ENCODE results near the gene KCNE3. TPM values are rescaled to one million over a fixed set of nuclear protein-coding genes. Genes with fewer than 3 reads are reported as not detected.
"Not testable (repeated sequence)": the region's sequence is repeated elsewhere in the genome, so short reads cannot be mapped to it uniquely, and the experiment has no call there.

The KCNE3 gene
- total RNA-seq, 1 donor from 2014 or later = not detected

DNA sequence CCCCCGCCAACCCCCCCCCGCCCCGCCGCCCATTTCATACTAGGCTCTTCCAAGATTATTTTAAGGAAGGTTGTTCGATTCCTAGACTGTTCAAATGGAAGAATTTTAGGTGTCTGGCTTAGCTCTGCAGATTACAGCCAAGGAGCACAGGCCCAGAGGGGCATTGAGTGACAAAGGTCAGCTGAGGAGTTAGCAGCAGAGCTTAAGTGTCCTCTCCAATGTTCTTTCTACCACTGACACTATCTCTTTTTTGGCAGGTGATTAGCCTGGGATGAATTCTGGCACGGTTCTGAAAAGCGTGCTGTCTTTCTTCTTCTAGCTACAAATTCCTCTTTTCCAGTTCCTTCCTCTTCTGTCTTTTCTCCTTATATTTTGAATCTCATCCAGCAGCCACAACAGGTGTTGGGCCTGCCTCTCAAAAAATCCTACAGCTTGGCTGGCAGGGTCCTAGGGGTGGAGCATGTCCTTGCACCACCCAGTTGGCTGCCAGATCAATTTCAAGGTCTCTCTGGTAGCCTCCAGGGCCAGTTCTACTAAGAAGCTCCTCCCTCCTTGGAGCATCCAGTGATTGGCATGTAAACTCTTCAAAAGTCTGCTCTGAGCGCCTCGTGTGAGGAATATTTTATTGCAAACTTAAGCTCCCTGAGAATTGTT, 23.0 kb downstream of the KCNE3 start:
- Mint-ChIP-seq H3K9me3 (no peaks in the 10 kb centered on the region), H3K4me1 (no peaks in the 10 kb centered on the region), H3K4me3 (no peak overlapping the region), H3K36me3 (ENCODE audit: low read depth) (no peaks in the 10 kb centered on the region), H3K27me3 (no peaks in the 10 kb centered on the region), H3K27ac (no peak overlapping the region)
- intact Hi-C loops (cut with micrococcal nuclease) = no loop called here
- no peak for DNase-seq

DNA sequence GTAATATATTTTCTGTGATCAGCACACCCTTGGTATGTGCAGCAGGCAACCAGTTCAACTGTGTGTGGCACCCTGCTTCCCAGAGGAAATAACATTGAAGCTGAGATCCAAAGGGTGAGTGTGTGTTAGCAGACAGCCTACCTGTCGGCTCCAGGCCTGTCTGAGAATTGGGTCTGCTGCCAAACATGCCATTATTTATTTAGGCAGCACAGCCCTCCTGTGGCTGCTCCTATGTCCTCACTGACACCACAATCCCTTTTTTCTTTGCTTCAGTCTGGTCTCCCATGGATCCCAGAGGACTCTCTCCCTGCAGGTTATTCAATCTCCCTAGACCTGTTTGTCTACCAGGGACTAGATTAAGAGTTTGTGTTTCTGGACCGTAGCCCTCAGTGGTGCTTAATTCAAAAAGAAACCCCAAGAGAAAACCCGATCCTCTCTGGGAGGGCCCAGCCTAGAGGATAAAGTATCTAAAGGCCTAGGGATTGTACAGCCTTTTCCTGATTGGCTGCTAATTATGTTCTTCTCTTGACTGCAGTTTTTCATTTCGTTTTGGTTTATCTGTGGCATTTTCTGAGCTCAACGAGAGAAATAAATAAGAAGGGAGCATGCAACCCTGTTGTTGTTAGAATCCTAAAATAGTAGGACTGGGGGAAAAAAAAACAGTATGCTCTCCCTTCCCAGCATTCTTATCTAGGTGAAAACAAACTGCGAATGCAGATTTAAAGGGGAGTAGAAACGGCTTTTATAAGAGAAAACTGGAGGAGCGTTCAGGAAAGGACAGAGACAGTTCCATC, 24.1 kb downstream of the KCNE3 start:
- Mint-ChIP-seq H3K27me3 (no peaks in the 10 kb centered on the region), H3K36me3 (ENCODE audit: low read depth) (no peaks in the 10 kb centered on the region), H3K4me3 (no peak overlapping the region), H3K9me3 (no peaks in the 10 kb centered on the region), H3K27ac (no peak overlapping the region), H3K4me1 (no peaks in the 10 kb centered on the region)
- DNase-seq = no peak
- intact Hi-C loops (cut with micrococcal nuclease) = no loop called here

DNA sequence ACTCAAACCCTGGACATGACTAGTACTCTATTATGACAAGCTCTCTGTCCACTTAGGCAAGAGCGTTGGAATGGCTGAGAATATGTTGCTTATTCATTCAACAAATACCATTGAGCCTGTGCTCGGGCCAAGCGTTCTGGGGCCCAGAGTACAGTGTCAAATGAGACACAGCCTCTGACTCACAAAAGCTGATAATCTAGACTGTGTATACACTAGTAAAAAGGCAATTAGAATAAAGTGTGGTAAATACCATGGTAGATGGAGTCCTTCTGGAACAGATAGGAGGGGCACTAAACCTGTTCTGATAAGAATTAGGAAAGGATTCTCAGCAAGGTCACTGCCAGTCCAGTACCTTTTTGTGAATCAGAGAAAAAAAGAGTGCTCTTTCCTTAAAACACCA, 24.7 kb downstream of the KCNE3 start:
- Mint-ChIP-seq H3K36me3 (ENCODE audit: low read depth) (no peaks in the 10 kb centered on the region), H3K4me3 (no peak overlapping the region), H3K27me3 (no peaks in the 10 kb centered on the region), H3K9me3 (no peaks in the 10 kb centered on the region), H3K27ac (no peak overlapping the region), H3K4me1 (no peaks in the 10 kb centered on the region)
- intact Hi-C loops (cut with micrococcal nuclease) = no loop called here
- DNase-seq = no peak

DNA sequence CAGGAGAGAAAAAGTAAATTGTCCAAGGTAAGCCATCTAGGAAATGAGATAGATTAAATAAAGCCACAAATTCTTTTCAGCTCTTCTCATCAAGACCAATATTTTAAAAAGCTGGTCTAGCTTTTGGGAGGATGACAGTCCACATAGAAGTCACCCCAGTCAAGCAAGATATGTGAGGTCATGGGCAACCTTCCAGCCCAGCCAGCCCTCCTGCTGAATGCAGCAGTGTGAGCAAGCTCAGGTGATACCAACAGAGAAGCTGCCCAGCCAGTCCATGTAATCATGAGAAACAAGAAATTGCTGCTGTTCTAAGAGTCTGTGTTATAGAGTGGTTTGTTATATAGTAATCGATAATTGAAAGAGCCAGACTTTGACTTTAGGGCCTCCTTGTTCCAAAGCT, 28.7 kb downstream of the KCNE3 start:
- H3K36me3 Mint-ChIP-seq (ENCODE audit: low read depth) = no peaks in the 10 kb centered on the region
- H3K4me3 Mint-ChIP-seq = no peak overlapping the region

DNA sequence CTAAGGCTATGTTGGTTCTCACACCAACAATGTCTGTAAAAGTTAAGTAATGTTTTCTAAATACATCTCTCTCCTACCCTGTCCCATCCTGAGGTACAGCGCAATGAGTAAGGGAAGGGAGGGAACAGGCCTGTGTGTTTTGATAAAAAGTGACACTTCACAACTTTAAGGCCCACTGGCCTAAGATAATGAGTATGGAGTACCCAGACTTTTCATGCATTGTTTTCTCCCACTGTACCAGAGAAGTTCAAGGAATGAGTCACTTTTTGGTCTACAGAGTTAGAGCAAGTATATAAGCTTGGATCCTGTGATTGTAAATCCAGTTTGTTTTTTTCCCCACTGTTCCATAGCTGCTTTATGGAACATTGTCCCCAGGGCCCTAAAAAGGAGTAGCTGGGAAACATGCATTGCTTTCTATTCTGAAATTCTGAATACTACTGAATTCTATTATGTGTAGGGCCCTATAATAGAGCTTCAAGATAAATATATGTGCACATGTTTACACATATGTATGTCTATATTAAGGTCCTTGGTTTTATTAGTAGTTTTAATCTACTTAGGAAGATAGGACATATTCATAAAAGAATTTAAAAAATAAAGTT, 29.8 kb downstream of the KCNE3 start:
- intact Hi-C loops (cut with micrococcal nuclease) = no loop called here
- no peak overlapping the region for H3K4me3 Mint-ChIP-seq
- no peaks in the 10 kb centered on the region for H3K9me3 Mint-ChIP-seq
- no peak for DNase-seq
- H3K4me1 Mint-ChIP-seq = peaks cover 2% of the 10 kb centered on the region
- peaks cover 2% of the 10 kb centered on the region for H3K27me3 Mint-ChIP-seq
- no peak overlapping the region for H3K27ac Mint-ChIP-seq
- H3K36me3 Mint-ChIP-seq (ENCODE audit: low read depth) = no peaks in the 10 kb centered on the region

More for the DNA sequence above, 28.7 kb downstream of the KCNE3 start:
- no peak for DNase-seq
- Mint-ChIP-seq H3K27me3 (peaks cover 2% of the 10 kb centered on the region), H3K27ac (no peak overlapping the region), H3K4me1 (peaks cover 2% of the 10 kb centered on the region), H3K9me3 (no peaks in the 10 kb centered on the region)
- intact Hi-C loops (cut with micrococcal nuclease) = no loop called here

DNA sequence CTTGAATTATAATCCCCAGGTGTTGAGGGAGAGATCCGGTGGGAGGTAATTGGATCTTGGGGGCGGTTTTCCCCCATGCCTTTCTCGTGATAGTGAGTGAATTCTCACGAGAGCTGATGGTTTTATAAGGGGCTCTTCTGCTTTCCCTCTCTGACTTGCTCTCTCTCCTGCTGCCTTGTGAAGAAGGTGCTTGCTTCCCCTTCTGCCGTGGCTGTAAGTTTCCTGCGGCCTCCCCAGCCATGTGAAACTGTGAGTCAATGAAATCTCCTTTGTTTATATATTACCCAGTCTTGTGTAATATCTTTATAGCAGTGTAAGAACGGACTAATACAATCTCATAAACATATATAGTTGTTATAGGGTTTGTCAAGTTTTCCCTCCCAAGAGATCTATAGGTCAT, 32.8 kb downstream of the KCNE3 start:
- H3K4me3 Mint-ChIP-seq = no peak overlapping the region
- no peak overlapping the region for H3K27ac Mint-ChIP-seq
- no peak for DNase-seq
- peaks cover 2% of the 10 kb centered on the region for H3K27me3 Mint-ChIP-seq
- no peaks in the 10 kb centered on the region for H3K9me3 Mint-ChIP-seq
- peaks cover 2% of the 10 kb centered on the region for H3K4me1 Mint-ChIP-seq
- H3K36me3 Mint-ChIP-seq (ENCODE audit: low read depth) = no peaks in the 10 kb centered on the region
- intact Hi-C loops (cut with micrococcal nuclease) = no loop called here

DNA sequence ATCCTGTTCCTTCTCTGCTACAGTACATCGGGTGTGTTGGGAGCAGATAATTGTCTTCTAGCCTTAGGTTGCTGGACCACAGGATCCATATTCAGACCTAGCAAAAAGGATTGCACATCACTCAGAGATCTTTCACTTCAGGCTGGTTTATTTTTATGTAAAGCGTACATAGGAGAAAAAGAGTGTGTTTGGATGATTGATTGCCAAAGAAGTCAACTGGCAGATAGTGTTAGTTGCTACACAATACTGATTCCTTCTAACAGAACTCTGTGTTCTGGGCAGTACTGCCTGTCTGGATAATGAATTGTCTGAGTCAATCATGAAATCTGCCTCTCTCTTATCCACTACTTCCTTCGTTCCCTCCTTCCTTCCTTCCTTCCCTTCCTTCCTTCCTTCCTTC, 38.1 kb downstream of the KCNE3 start:
- no peak for DNase-seq
- Mint-ChIP-seq H3K27ac (no peak overlapping the region), H3K9me3 (peaks cover 4% of the 10 kb centered on the region), H3K4me3 (no peak overlapping the region), H3K27me3 (no peaks in the 10 kb centered on the region), H3K4me1 (no peaks in the 10 kb centered on the region), H3K36me3 (ENCODE audit: low read depth) (no peaks in the 10 kb centered on the region)
- intact Hi-C loops (cut with micrococcal nuclease) = no loop called here

DNA sequence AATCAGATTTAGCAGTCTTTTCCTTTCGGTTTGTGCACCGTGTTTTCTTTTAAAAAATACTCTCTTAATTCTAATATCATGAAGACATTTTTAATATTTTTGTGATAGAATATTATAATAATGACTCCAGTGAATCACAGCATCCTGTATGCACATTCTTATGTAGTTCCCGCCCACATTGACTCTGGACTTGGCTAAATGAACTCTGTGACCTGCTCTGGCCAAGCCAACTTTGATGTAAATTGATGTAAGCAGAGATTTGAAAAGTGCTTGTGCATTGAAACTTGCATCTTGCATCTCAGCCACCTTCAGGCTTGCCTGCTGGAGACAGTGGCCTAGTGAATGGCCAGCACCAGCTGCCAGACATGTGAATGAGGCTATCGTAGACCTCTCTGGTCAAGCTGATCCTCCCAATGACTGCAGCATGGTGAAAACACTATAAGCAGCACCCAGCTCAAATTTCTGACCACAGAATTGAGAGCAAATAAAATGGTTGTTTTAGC, 39.9 kb downstream of the KCNE3 start:
- no peaks in the 10 kb centered on the region for H3K4me1 Mint-ChIP-seq
- no peaks in the 10 kb centered on the region for H3K36me3 Mint-ChIP-seq (ENCODE audit: low read depth)
- H3K9me3 Mint-ChIP-seq = peaks cover 4% of the 10 kb centered on the region
- intact Hi-C loops (cut with micrococcal nuclease) = no loop called here
- no peak overlapping the region for H3K27ac Mint-ChIP-seq
- no peak for DNase-seq
- no peak overlapping the region for H3K4me3 Mint-ChIP-seq
- no peaks in the 10 kb centered on the region for H3K27me3 Mint-ChIP-seq

DNA sequence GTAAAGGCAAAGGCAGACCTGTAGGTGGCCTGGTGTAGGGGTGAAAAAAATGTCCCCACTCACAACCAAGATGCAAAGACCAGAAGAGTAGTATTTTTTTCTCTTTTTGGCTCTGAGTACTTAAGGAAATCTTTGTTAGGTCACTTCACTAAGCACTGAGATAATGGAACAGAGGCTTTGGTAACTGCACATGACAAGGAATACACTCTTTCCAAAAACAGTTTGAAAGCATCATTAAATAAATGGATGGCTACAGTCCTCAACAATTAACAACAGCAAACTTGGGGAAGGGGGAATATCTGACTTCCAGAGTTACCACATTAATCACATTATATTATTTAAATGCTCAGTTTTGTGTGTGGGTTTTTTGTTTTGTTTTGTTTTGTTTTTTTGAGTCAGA, 42.2 kb downstream of the KCNE3 start:
- intact Hi-C loops (cut with micrococcal nuclease) = no loop called here

DNA sequence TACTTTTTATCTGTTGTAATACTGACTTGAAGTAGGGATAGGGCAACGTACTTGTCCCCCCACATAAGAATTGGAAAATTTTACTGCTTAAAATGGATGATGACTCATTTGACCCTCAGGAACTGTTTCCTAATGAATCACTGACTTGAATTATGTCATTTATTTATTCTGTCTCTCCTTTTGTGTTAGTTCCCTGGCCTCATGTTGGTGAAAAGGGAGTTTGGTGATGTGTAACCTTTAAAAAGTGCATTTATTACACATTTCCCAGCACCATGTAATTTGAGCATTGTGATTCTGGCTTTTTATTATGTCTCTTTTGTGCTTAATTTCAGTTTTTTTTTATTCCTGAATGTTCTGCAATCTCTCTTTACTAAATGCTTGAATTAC, 48.8 kb downstream of the KCNE3 start:
- peaks cover 4% of the 10 kb centered on the region for H3K27me3 Mint-ChIP-seq
- DNase-seq = no peak
- peaks cover 14% of the 10 kb centered on the region for H3K4me1 Mint-ChIP-seq
- H3K27ac Mint-ChIP-seq = peak overlapping the region; percentile 83
- H3K9me3 Mint-ChIP-seq = no peaks in the 10 kb centered on the region
- intact Hi-C loops (cut with micrococcal nuclease) = no loop called here
- no peaks in the 10 kb centered on the region for H3K36me3 Mint-ChIP-seq (ENCODE audit: low read depth)
- no peak overlapping the region for H3K4me3 Mint-ChIP-seq

More for the DNA sequence above, 42.2 kb downstream of the KCNE3 start:
- Mint-ChIP-seq H3K36me3 (ENCODE audit: low read depth) (no peaks in the 10 kb centered on the region), H3K4me3 (no peak overlapping the region), H3K27me3 (peaks cover 4% of the 10 kb centered on the region), H3K9me3 (peaks cover 4% of the 10 kb centered on the region), H3K27ac (no peak overlapping the region), H3K4me1 (no peaks in the 10 kb centered on the region)
- no peak for DNase-seq

DNA sequence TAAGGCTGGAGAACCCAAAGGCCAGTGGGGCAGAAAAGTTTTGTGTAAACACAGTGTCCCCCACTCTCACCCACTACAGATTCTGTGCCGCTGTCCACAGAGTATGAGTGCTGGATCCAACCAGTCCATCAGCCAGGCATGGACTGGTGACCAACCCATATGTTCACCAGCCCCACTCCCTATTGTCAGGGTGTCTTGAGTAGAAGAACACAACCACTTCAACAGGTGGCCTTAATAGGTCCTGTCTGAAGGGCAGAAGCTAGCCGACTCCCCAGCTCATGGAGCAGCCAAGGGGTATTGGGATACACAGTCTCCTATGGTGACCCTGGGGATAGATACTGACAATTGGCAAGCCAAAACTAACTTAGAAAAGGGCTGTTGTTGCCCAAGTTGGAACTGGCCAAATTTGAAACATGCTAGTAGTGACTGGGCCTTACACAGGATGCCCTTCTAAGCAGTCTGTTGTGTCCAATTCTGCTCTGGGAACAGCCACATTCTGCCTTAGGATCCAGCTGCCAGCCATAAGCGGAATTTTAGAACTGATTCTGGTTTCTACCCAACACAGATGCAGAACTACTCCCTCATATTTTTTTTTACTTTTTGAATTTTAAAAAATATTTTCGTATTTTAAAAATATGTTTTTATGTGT, 49.4 kb downstream of the KCNE3 start:
- intact Hi-C loops (cut with micrococcal nuclease) = loop anchor here (2.0 kb wide), 2 partner anchors 19 to 27 kb away; partner anchors contain the start of gene PGM2L1
- no peaks in the 10 kb centered on the region for H3K9me3 Mint-ChIP-seq
- no peaks in the 10 kb centered on the region for H3K36me3 Mint-ChIP-seq (ENCODE audit: low read depth)
- DNase-seq = no peak
- peaks cover 15% of the 10 kb centered on the region for H3K4me1 Mint-ChIP-seq
- H3K4me3 Mint-ChIP-seq = no peak overlapping the region
- H3K27me3 Mint-ChIP-seq = peaks cover 4% of the 10 kb centered on the region
- H3K27ac Mint-ChIP-seq = peak overlapping the region; percentile 85

DNA sequence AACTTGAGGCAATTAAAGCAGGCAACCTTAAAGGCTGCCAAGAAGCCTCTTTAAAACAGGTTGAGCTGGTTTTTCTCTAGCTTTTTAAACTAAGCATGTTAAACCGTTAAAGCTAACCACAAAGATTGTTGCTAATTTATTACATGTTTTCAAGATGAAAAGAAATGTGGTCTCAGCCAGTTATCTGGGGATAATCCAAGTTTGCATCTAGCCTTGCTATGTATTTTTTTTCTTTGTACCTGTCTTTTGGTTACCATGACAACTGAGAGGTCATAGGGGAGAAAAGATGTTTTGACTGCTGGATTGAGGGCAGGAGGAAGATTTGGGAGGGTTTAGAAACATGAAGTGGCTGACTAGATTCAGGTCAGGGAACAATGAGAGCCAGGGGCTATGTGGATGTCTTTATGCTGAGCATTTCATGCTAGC, 50.0 kb downstream of the KCNE3 start:
- Mint-ChIP-seq H3K36me3 (ENCODE audit: low read depth) (no peaks in the 10 kb centered on the region), H3K4me1 (peaks cover 20% of the 10 kb centered on the region), H3K4me3 (peak overlapping the region; percentile 20), H3K9me3 (no peaks in the 10 kb centered on the region), H3K27ac (peak overlapping the region; percentile 85), H3K27me3 (peaks cover 4% of the 10 kb centered on the region)
- no peak for DNase-seq
- intact Hi-C loops (cut with micrococcal nuclease) = loop anchor here (2.0 kb wide), 2 partner anchors 19 to 27 kb away; partner anchors contain the start of gene PGM2L1

DNA sequence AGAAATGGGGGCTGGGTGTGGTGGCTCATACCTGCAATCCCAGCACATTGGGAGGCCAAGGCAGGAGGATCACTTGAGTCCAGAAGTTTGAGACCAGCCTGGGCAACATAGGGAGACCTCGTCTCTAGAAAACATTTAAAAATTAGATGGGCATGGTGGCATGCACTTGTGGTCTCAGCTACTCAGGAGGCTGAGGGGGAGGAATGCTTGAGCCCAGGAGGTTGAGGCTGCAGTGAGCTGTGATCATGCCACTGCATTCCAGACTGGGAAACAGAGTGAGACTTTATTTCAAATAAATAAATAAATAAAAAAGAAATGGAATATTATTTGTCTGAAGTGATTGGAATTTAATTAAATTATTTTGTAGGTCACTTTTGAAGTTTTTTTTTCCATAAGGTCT, 50.4 kb downstream of the KCNE3 start:
- not testable (repeated sequence) for H3K4me3 Mint-ChIP-seq; DNase-seq; H3K9me3 Mint-ChIP-seq; H3K27me3 Mint-ChIP-seq; H3K36me3 Mint-ChIP-seq (ENCODE audit: low read depth)
- Mint-ChIP-seq H3K27ac (peak overlapping the region; percentile 81), H3K4me1 (peaks cover 20% of the 10 kb centered on the region)
- intact Hi-C loops (cut with micrococcal nuclease) = loop anchor here (2.0 kb wide), 2 partner anchors 18 to 26 kb away; partner anchors contain the start of gene PGM2L1

Measured in activated CD4-positive, alpha-beta T cell treated with anti-CD3 and anti-CD28 coated beads, Interleukin-2, amount 10 ng/mL, durations not matched to agents 24 days and 14 days (primary cell).